ENCODE results near the gene RET.

DNA sequence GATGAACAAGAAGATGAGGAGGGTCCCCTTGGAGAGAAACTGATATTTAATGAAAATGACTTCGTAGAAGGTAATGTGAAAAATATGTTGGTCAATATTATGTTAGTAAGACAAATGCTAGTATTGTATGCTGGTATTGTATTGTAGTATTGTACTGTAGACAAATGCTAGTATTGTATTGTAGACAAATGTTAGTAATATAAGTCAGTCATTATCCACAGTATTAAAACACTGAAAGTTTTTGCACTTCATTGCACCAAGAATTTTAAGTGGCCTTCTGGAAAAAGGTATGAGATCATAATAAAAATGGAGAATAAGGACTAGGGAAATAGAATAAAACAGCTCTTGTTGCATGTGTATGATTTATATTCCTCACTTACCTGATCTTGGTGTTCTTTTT lies 78.9 kb downstream of the RET start:
- TF ChIP-seq, protein P1, sequence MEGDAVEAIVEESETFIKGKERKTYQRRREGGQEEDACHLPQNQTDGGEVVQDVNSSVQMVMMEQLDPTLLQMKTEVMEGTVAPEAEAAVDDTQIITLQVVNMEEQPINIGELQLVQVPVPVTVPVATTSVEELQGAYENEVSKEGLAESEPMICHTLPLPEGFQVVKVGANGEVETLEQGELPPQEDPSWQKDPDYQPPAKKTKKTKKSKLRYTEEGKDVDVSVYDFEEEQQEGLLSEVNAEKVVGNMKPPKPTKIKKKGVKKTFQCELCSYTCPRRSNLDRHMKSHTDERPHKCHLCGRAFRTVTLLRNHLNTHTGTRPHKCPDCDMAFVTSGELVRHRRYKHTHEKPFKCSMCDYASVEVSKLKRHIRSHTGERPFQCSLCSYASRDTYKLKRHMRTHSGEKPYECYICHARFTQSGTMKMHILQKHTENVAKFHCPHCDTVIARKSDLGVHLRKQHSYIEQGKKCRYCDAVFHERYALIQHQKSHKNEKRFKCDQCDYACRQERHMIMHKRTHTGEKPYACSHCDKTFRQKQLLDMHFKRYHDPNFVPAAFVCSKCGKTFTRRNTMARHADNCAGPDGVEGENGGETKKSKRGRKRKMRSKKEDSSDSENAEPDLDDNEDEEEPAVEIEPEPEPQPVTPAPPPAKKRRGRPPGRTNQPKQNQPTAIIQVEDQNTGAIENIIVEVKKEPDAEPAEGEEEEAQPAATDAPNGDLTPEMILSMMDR (IDR thresholded peaks at IDR 0.05), result no peak
- no peak for TF ChIP-seq POLR2AphosphoS5 (IDR thresholded peaks at IDR 0.05)
